Smooth muscle cell (in vitro differentiated cells): Measurements from ENCODE around the gene DNMBP. TPM values are rescaled to one million over a fixed set of nuclear protein-coding genes. Genes with fewer than 3 reads are reported as not detected.
A peak's percentile ranks its signal among the peaks of the same experiment; 100 is the strongest.

ENCODE experiments used
- DNase-seq: peaks from one replicate; lab custom pipeline; 2025; ENCODE audit not compliant: unreplicated experiment; lab: John Stamatoyannopoulos, UW
- H2AFZ ChIP-seq: fragments of 200-600 bp; sonication (generic); 2 replicates; pipeline ENCODE4 v1.6.0; 2016; ENCODE audit warnings: antibody characterized with exemption, low read depth, mild to moderate bottlenecking
- H3F3A ChIP-seq: fragments of 200-600 bp; sonication (generic); 2 replicates; pipeline ENCODE4 v1.6.0; 2017; ENCODE audit warnings: antibody characterized with exemption, low read depth
- H3K27ac ChIP-seq: fragments of 200-600 bp; sonication (generic); 2 replicates; pipeline ENCODE4 v1.5.1; 2016; ENCODE audit warnings: low read depth, mild to moderate bottlenecking
- H3K27me3 ChIP-seq: fragments of 200-600 bp; sonication (generic); 2 replicates; pipeline ENCODE4 v1.6.1; 2016; ENCODE audit warnings: low read depth, mild to moderate bottlenecking
- H3K36me3 ChIP-seq: fragments of 200-600 bp; sonication (generic); 2 replicates; pipeline ENCODE4 v1.5.1; 2016; ENCODE audit warnings: low read depth
- H3K4me1 ChIP-seq: fragments of 200-600 bp; sonication (generic); 2 replicates; pipeline ENCODE4 v1.5.1; 2016; ENCODE audit warnings: low read depth
- H3K4me2 ChIP-seq: fragments of 200-600 bp; sonication (generic); 2 replicates; pipeline ENCODE4 v1.6.0; 2016; ENCODE audit warnings: mild to moderate bottlenecking
- H3K4me3 ChIP-seq: fragments of 200-600 bp; sonication (generic); 2 replicates; pipeline ENCODE4 v1.5.1; 2016; ENCODE audit warnings: mild to moderate bottlenecking
- H3K79me2 ChIP-seq: fragments of 200-600 bp; sonication (generic); 2 replicates; pipeline ENCODE4 v1.6.0; 2016; ENCODE audit warnings: low read depth, mild to moderate bottlenecking
- H3K9ac ChIP-seq: fragments of 200-600 bp; sonication (generic); 2 replicates; pipeline ENCODE4 v1.6.0; 2016; ENCODE audit warnings: low read depth
- H3K9me3 ChIP-seq: fragments of 200-600 bp; sonication (generic); replicated peaks from 2 replicates; pipeline ENCODE4 v1.5.1; 2016; ENCODE audit warnings: low read depth
- H4K20me1 ChIP-seq: fragments of 200-600 bp; sonication (generic); 2 replicates; pipeline ENCODE4 v1.6.0; 2016; ENCODE audit warnings: low read depth
- WGBS: methylation state at CpG from one replicate; pipeline ENCODE4 v1.1.7; 2016; ENCODE audit warnings: low lambda C conversion rate; 5-methylcytosine and 5-hydroxymethylcytosine counted together
- polyA plus RNA-seq: library from polyadenylated mRNA; unstranded; fragments of >200 nt; fragmentation: Nextera tagmentation; extraction: Ambion mirVana; gene quantifications from 2 replicates; pipeline ENCODE4 v1.2.1, GENCODE V29; 2016
- total RNA-seq: library from RNA; depleted of rRNA; stranded (reverse); fragments of >200 nt; gene quantifications from 2 replicates; pipeline ENCODE4 v1.2.3, GENCODE V29; 2014
- TF ChIP-seq, protein P1 (sequence below): fragments of 200-600 bp; sonication (generic); IDR thresholded peaks from 2 replicates; pipeline ENCODE4 v1.5.1; 2017; ENCODE audit warnings: borderline replicate concordance, mild to moderate bottlenecking, antibody characterized with exemption; ENCODE audit not compliant: insufficient read depth, poor library complexity, severe bottlenecking

DNMBP gene
- total and polyA plus RNA-seq, 2 experiments from 2014 or later: 9.4 to 17.9 TPM

DNA sequence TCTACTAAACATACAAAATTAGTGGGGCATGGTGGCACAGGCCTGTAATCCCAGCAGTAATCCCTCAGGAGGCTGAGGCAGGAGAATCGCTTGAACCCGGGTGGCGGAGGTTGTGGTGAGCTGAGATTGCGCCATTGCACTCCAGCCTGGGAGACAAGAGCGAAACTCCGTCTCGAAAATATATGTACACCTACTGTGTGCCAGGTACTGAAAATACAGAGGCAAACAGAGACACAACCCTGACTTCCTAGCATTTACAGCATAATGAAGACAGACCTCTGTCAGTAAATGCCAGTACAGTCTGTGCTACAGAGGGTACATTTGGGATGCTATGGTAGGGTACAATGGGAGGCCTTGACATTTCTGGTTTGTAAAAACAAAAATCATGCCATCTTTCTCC lies 160.7 kb downstream of the DNMBP start:
- no peak overlapping the region for H3K4me3 ChIP-seq
- peaks cover 4% of the 10 kb centered on the region for H3F3A ChIP-seq
- no peak overlapping the region for H3K9ac ChIP-seq
- H3K4me1 ChIP-seq: peaks cover 4% of the 10 kb centered on the region
- WGBS: 98% methylated on average over 7 of the region's 7 CpGs
- no peak overlapping the region for H2AFZ ChIP-seq
- no peaks in the 10 kb centered on the region for H3K9me3 ChIP-seq
- no peaks in the 10 kb centered on the region for H3K36me3 ChIP-seq
- no peaks in the 10 kb centered on the region for H3K79me2 ChIP-seq
- no peaks in the 10 kb centered on the region for H3K27me3 ChIP-seq
- H3K4me2 ChIP-seq: no peak overlapping the region
- H4K20me1 ChIP-seq: no peaks in the 10 kb centered on the region
- no peak for DNase-seq
- H3K27ac ChIP-seq: no peak overlapping the region
- TF ChIP-seq, protein P1, sequence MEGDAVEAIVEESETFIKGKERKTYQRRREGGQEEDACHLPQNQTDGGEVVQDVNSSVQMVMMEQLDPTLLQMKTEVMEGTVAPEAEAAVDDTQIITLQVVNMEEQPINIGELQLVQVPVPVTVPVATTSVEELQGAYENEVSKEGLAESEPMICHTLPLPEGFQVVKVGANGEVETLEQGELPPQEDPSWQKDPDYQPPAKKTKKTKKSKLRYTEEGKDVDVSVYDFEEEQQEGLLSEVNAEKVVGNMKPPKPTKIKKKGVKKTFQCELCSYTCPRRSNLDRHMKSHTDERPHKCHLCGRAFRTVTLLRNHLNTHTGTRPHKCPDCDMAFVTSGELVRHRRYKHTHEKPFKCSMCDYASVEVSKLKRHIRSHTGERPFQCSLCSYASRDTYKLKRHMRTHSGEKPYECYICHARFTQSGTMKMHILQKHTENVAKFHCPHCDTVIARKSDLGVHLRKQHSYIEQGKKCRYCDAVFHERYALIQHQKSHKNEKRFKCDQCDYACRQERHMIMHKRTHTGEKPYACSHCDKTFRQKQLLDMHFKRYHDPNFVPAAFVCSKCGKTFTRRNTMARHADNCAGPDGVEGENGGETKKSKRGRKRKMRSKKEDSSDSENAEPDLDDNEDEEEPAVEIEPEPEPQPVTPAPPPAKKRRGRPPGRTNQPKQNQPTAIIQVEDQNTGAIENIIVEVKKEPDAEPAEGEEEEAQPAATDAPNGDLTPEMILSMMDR: no peak

DNA sequence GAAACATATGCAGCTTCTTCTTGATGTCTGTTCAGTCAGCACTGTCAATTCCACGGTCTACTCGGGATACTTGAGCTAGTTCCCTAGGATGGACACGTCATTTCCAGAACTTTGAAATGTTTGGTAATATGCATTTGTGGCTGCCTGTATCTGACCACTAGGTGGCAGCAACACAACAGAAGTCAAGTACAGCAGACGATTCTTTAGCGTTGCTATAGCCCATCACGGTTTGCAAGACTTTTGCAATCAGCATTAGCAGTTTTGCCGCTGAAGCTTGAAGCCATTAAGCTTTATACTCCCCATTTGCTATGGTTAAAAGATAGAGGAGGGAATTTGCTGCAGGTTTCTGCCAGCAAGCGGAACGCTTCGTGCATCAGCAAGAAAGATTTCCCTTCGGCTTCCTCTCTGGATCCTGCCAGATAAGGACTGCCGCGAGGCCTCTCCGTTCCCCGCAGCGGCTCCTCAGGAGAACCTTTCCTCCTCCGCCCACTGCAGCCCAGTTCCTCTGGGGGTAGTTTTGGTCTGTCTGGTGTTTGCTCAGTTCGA lies 163.8 kb downstream of the DNMBP start:
- TF ChIP-seq, protein P1: peak; percentile 92
- no peaks in the 10 kb centered on the region for H3K36me3 ChIP-seq
- H3K4me1 ChIP-seq: peaks cover 4% of the 10 kb centered on the region
- H3K9me3 ChIP-seq: no peaks in the 10 kb centered on the region
- H3K4me2 ChIP-seq: peak overlapping the region; percentile 88
- no peaks in the 10 kb centered on the region for H3K79me2 ChIP-seq
- WGBS: 10% methylated on average over 18 of the region's 18 CpGs
- no peak overlapping the region for H3K9ac ChIP-seq
- H4K20me1 ChIP-seq: no peaks in the 10 kb centered on the region
- peak; percentile 16 for DNase-seq
- H2AFZ ChIP-seq: peak overlapping the region; percentile 92
- H3K4me3 ChIP-seq: peak overlapping the region; percentile 39
- no peaks in the 10 kb centered on the region for H3K27me3 ChIP-seq
- peaks cover 4% of the 10 kb centered on the region for H3F3A ChIP-seq
- H3K27ac ChIP-seq: no peak overlapping the region

DNA sequence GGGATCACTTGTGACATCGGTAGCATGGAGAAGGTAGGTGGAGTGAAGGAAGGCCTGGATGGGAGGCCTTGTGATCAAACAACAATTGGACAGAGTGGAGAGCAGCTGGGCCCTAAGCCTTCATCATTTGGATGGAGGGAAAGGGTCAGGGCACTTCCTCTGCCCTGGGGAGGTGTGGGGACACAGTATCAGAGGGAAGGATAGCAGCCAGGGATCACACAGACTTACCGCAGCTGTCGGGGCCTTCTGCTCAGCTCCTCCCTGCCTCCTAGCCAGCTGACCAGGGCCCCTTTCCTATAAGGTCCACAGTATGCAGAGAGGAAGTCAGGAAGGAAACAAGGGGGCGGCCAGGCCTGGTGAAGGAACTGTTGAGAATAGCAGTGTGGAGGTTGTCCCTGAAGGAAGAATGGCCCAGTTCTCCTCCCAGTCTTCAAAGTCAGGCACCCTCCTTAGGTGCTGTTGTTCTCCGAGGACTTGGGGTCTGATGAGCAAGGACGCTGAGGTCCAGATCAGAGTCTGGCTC lies 165.3 kb downstream of the DNMBP start:
- Histone ChIP-seq H3K4me2 (no peak overlapping the region), H2AFZ (no peak overlapping the region), H3K4me3 (no peak overlapping the region), H3K27ac (peak overlapping the region; percentile 78), H3K9me3 (no peaks in the 10 kb centered on the region), H3F3A (peaks cover 4% of the 10 kb centered on the region), H3K79me2 (no peaks in the 10 kb centered on the region), H3K36me3 (no peaks in the 10 kb centered on the region), H3K27me3 (no peaks in the 10 kb centered on the region), H4K20me1 (no peaks in the 10 kb centered on the region), H3K4me1 (peaks cover 4% of the 10 kb centered on the region), H3K9ac (no peak overlapping the region)
- no peak for DNase-seq
- 93% methylated on average over 6 of the region's 6 CpGs for WGBS
- TF ChIP-seq, protein P1: no peak

DNA sequence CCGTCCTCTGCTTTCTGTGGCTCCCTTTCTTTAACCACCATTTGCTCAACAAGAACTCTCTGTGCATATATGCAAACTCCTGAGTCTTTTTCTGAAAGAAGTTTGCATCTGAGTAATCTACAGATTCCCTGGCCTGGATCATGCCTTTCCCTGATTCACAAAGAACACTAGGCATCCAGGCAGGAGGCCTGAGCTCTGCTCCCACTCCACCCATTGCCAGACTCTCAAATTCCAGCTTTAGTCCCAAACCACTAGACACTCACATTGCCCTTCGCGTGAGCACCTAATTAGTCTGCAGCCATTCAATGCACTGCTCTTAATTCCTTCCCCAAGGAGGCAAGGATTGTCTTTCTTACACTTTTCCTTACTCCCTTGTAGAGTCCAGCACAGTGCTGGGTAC lies 166.4 kb downstream of the DNMBP start:
- peak overlapping the region; percentile 36 for H3K4me2 ChIP-seq
- 53% methylated on average over 3 of the region's 3 CpGs for WGBS
- H3K4me3 ChIP-seq: no peak overlapping the region
- no peaks in the 10 kb centered on the region for H3K9me3 ChIP-seq
- peaks cover 4% of the 10 kb centered on the region for H3K4me1 ChIP-seq
- peaks cover 4% of the 10 kb centered on the region for H3F3A ChIP-seq
- no peaks in the 10 kb centered on the region for H3K79me2 ChIP-seq
- no peaks in the 10 kb centered on the region for H4K20me1 ChIP-seq
- peak overlapping the region; percentile 28 for H2AFZ ChIP-seq
- DNase-seq: no peak
- TF ChIP-seq, protein P1: no peak
- no peak overlapping the region for H3K9ac ChIP-seq
- peak overlapping the region; percentile 78 for H3K27ac ChIP-seq
- no peaks in the 10 kb centered on the region for H3K36me3 ChIP-seq
- H3K27me3 ChIP-seq: no peaks in the 10 kb centered on the region
